ENCODE data around the gene STAM2.
A peak's percentile ranks its signal among the peaks of the same experiment; 100 is the strongest.
"Not testable (repeated sequence)": the region's sequence is repeated elsewhere in the genome, so short reads cannot be mapped to it uniquely, and the experiment has no call there.

STAM2 gene

DNA sequence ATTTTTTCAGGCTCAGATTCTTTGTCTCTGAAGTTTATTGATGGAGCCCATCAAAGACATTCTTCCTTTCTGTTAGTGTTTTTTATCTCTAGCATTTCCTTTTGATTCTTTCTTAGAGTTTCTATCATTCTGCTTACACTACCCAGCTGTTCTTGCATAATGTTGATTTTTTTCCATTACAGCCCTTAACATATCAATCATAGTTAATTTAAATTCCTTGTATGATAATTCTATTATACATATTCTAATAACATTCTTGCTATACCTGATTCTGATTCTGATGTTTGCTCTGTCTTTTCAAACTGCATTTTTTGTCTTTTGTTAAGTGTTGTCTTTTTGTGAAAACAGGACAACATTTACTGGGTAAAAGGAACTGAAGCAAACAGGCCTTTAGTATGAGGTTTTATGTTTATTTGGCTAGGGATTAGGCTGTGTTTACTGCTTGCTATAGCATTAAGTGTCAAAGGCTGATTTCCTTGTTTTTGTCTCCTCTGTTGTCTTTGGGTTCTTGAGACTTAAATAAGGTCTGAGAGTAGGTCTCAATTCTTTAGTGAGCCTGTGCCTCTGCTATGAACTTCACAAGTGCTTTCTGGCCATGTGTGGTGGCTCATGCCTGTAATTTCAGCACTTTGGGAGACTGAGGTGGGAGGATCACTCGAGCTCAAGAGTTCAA is 8.0 kb upstream of the STAM2 start:
- TF ChIP-seq, protein P1, sequence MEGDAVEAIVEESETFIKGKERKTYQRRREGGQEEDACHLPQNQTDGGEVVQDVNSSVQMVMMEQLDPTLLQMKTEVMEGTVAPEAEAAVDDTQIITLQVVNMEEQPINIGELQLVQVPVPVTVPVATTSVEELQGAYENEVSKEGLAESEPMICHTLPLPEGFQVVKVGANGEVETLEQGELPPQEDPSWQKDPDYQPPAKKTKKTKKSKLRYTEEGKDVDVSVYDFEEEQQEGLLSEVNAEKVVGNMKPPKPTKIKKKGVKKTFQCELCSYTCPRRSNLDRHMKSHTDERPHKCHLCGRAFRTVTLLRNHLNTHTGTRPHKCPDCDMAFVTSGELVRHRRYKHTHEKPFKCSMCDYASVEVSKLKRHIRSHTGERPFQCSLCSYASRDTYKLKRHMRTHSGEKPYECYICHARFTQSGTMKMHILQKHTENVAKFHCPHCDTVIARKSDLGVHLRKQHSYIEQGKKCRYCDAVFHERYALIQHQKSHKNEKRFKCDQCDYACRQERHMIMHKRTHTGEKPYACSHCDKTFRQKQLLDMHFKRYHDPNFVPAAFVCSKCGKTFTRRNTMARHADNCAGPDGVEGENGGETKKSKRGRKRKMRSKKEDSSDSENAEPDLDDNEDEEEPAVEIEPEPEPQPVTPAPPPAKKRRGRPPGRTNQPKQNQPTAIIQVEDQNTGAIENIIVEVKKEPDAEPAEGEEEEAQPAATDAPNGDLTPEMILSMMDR (conservative IDR thresholded peaks at IDR 0.05; ENCODE audit: low read depth, low read length): no peak
- no peak overlapping the region for H3K4me2 ChIP-seq
- no peak overlapping the region for H3K9ac ChIP-seq
- no peaks in the 10 kb centered on the region for H4K20me1 ChIP-seq (ENCODE audit: insufficient read depth)
- H3K4me3 ChIP-seq (IDR thresholded peaks at IDR 0.05; ENCODE audit: insufficient read depth, low read depth, low read length): no peak overlapping the region
- no peaks in the 10 kb centered on the region for H3K27me3 ChIP-seq (ENCODE audit: insufficient read depth, low read depth)
- no peaks in the 10 kb centered on the region for H3K4me1 ChIP-seq (ENCODE audit: low read depth, poor library complexity, severe bottlenecking)
- no peaks in the 10 kb centered on the region for H3K36me3 ChIP-seq (ENCODE audit: insufficient read depth)
- H3K27ac ChIP-seq: no peak overlapping the region
- H2AFZ ChIP-seq (ENCODE audit: low read depth): no peak overlapping the region
- no peaks in the 10 kb centered on the region for H3K79me2 ChIP-seq (ENCODE audit: insufficient read depth, low read depth)

GRCh38 chr2:152177667-152178066 is 2.1 kb upstream of the STAM2 start:
- not testable (repeated sequence) for H3K27ac ChIP-seq; H3K4me3 ChIP-seq (IDR thresholded peaks at IDR 0.05; ENCODE audit: insufficient read depth, low read depth, low read length); H3K4me2 ChIP-seq; H4K20me1 ChIP-seq (ENCODE audit: insufficient read depth); H2AFZ ChIP-seq (ENCODE audit: low read depth); H3K9ac ChIP-seq; H3K36me3 ChIP-seq (ENCODE audit: insufficient read depth); H3K27me3 ChIP-seq (ENCODE audit: insufficient read depth, low read depth)
- Histone ChIP-seq H3K79me2 (ENCODE audit: insufficient read depth, low read depth) (peaks cover 24% of the 10 kb centered on the region), H3K4me1 (ENCODE audit: low read depth, poor library complexity, severe bottlenecking) (peaks cover 12% of the 10 kb centered on the region)

DNA sequence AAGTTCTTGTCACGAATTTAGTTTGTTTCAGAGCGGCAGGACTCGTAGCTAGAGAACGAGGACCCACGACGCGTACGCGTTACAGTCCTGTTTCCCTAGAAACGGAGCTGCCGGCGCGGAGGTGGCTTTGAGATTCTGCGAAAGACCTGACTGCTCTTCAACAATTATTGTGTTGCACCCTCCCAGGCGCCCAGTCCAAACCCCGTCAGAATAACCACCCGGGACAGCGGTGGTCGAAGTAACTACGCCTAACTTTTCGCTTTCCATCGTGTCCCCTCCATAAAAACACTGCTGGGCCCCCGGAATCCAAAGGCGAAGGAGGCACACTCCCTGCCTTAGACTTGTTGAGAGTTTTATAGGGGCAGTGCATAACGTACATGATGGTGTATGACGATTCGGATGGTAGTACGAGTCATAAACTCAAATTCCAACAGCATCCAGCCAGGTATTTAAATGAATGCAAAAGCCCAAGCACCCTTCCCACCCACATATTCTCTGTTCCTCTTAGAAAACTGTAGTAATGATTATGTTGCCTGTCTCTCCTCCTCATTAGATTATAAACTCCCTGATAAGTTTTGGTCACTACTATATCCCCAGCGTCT is 651 bp upstream of the STAM2 start:
- Histone ChIP-seq H3K4me2 (peak overlapping the region; percentile 42), H3K36me3 (ENCODE audit: insufficient read depth) (no peaks in the 10 kb centered on the region), H3K27me3 (ENCODE audit: insufficient read depth, low read depth) (no peaks in the 10 kb centered on the region), H3K27ac (peak overlapping the region; percentile 90), H3K9ac (peak overlapping the region; percentile 93; the same call in 1 of the 2 replicates), H3K4me3 (IDR thresholded peaks at IDR 0.05; ENCODE audit: insufficient read depth, low read depth, low read length) (no peak overlapping the region), H3K4me1 (ENCODE audit: low read depth, poor library complexity, severe bottlenecking) (peaks cover 18% of the 10 kb centered on the region), H4K20me1 (ENCODE audit: insufficient read depth) (no peaks in the 10 kb centered on the region), H2AFZ (ENCODE audit: low read depth) (peak overlapping the region; percentile 99), H3K79me2 (ENCODE audit: insufficient read depth, low read depth) (peaks cover 37% of the 10 kb centered on the region)
- TF ChIP-seq, protein P1 (conservative IDR thresholded peaks at IDR 0.05; ENCODE audit: low read depth, low read length): peak; percentile 46; the same call in 1 of the 2 replicates

GRCh38 chr2:152175012-152175367 is 573 bp downstream of the STAM2 start:
- TF ChIP-seq, protein P1 (conservative IDR thresholded peaks at IDR 0.05; ENCODE audit: low read depth, low read length): no peak
- Histone ChIP-seq H2AFZ (ENCODE audit: low read depth) (peak overlapping the region; percentile 99), H3K4me3 (IDR thresholded peaks at IDR 0.05; ENCODE audit: insufficient read depth, low read depth, low read length) (peak overlapping the region; percentile 96), H3K79me2 (ENCODE audit: insufficient read depth, low read depth) (peaks cover 46% of the 10 kb centered on the region), H3K36me3 (ENCODE audit: insufficient read depth) (no peaks in the 10 kb centered on the region), H3K4me2 (peak overlapping the region; percentile 81), H4K20me1 (ENCODE audit: insufficient read depth) (no peaks in the 10 kb centered on the region), H3K4me1 (ENCODE audit: low read depth, poor library complexity, severe bottlenecking) (peaks cover 19% of the 10 kb centered on the region), H3K27ac (peak overlapping the region; percentile 90), H3K27me3 (ENCODE audit: insufficient read depth, low read depth) (no peaks in the 10 kb centered on the region), H3K9ac (peak overlapping the region; percentile 93)

DNA sequence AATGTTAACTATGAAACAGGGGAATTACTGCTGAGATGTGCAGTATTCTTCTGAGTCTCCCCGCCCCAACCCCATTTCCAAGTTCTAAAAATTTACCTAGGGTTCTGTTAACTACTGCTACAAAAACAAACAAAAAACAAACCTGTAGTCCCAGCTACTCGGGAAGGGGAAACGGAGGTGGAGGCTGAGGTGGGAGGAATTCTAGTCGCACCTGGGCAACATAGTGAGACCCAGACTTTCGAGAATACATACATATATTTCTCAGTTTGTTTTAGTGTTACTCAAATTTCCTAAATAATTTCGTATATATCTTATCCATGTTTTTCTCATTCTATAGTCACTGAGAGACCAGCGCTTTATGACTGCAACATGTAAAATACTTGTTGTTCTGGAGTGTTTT is 989 bp downstream of the STAM2 start:
- peak overlapping the region; percentile 93; the same call in 1 of the 2 replicates for H3K9ac ChIP-seq
- H2AFZ ChIP-seq (ENCODE audit: low read depth): peak overlapping the region; percentile 99
- peaks cover 50% of the 10 kb centered on the region for H3K79me2 ChIP-seq (ENCODE audit: insufficient read depth, low read depth)
- no peaks in the 10 kb centered on the region for H3K36me3 ChIP-seq (ENCODE audit: insufficient read depth)
- TF ChIP-seq, protein P1 (conservative IDR thresholded peaks at IDR 0.05; ENCODE audit: low read depth, low read length): no peak
- H3K27me3 ChIP-seq (ENCODE audit: insufficient read depth, low read depth): no peaks in the 10 kb centered on the region
- peak overlapping the region; percentile 90 for H3K27ac ChIP-seq
- H3K4me1 ChIP-seq (ENCODE audit: low read depth, poor library complexity, severe bottlenecking): peaks cover 20% of the 10 kb centered on the region
- H3K4me2 ChIP-seq: peak overlapping the region; percentile 81
- peak overlapping the region; percentile 96 for H3K4me3 ChIP-seq (IDR thresholded peaks at IDR 0.05; ENCODE audit: insufficient read depth, low read depth, low read length)
- H4K20me1 ChIP-seq (ENCODE audit: insufficient read depth): no peaks in the 10 kb centered on the region
